ENCODE measurements around the gene GPR156.

DNA sequence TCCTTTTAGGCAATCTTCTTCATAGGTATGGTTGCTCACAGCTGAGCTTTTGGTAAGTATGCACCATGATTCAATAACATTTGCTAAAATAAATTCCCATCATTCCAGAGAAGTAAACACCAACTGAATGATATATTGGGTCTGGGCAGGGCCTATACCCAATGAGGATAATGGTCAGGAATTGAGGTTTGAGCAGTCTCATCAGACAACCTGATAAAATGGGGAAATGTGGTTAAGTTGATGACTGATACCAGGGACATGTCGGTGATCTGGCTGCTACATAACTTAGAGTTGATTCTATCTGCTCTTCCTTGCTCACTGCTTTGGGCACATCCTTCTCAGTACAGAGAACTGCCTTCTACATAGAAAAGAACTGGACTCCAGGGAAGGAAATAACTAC, 92.9 kb downstream of the GPR156 start:
- TF ChIP-seq, protein P1, sequence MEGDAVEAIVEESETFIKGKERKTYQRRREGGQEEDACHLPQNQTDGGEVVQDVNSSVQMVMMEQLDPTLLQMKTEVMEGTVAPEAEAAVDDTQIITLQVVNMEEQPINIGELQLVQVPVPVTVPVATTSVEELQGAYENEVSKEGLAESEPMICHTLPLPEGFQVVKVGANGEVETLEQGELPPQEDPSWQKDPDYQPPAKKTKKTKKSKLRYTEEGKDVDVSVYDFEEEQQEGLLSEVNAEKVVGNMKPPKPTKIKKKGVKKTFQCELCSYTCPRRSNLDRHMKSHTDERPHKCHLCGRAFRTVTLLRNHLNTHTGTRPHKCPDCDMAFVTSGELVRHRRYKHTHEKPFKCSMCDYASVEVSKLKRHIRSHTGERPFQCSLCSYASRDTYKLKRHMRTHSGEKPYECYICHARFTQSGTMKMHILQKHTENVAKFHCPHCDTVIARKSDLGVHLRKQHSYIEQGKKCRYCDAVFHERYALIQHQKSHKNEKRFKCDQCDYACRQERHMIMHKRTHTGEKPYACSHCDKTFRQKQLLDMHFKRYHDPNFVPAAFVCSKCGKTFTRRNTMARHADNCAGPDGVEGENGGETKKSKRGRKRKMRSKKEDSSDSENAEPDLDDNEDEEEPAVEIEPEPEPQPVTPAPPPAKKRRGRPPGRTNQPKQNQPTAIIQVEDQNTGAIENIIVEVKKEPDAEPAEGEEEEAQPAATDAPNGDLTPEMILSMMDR (IDR thresholded peaks at IDR 0.05): no peak
- TF ChIP-seq GABPA (IDR thresholded peaks at IDR 0.05; ENCODE audit: low read depth) (no peak), TCF12 (IDR thresholded peaks at IDR 0.05) (no peak), RFX5 (IDR thresholded peaks at IDR 0.05; ENCODE audit: low read length) (no peak)
